A673 (cell line): ENCODE data around the gene CDKN2B-AS1.

Experiments
- CTCF ChIP-seq: fragments of 300-800, 200-600 bp; sonication (generic); conservative IDR thresholded peaks from 2 replicates; pipeline ENCODE4 v1.5.1; 2017; ENCODE audit warnings: low read depth, mild to moderate bottlenecking, antibody characterized with exemption, low read length, moderate library complexity, mixed read lengths
- EZH2 ChIP-seq: fragments of 200-600 bp; sonication (generic); IDR thresholded peaks from 2 replicates; pipeline ENCODE4 v1.6.1; 2017; ENCODE audit warnings: borderline replicate concordance, low read depth, mild to moderate bottlenecking, mixed read lengths, antibody characterized with exemption, low read length; ENCODE audit not compliant: poor library complexity, severe bottlenecking

GRCh38 chr9:21967169-21967568 is 27.4 kb upstream of the CDKN2B-AS1 start:
- TF ChIP-seq CTCF = no peak
- no peak for TF ChIP-seq EZH2
